Activated T-cell treated with anti-CD3 and anti-CD28 coated beads, Interleukin-2, amount 50 U/mL, for 24 hours (primary cell): ENCODE measurements around the gene SCYGR1.

ENCODE experiments used
- DNase-seq: peaks from one replicate; pipeline ENCODE4 v3.0.0-alpha.2; 2020
- H3K27ac Mint-ChIP-seq: 2 replicates; pipeline ENCODE4 v1.8.0; 2020; ENCODE audit warnings: mild to moderate bottlenecking, mixed read lengths
- H3K27me3 Mint-ChIP-seq: 2 replicates; pipeline ENCODE4 v1.8.0; 2020; ENCODE audit warnings: mixed read lengths
- H3K36me3 Mint-ChIP-seq: 2 replicates; pipeline ENCODE4 v1.8.0; 2020; ENCODE audit warnings: low read depth, mixed read lengths
- H3K4me1 Mint-ChIP-seq: 2 replicates; pipeline ENCODE4 v1.8.0; 2020; ENCODE audit warnings: low read depth, mixed read lengths
- H3K4me3 Mint-ChIP-seq: 2 replicates; pipeline ENCODE4 v1.8.0; 2020; ENCODE audit warnings: mild to moderate bottlenecking, moderate library complexity, mixed read lengths
- H3K9me3 Mint-ChIP-seq: 2 replicates; pipeline ENCODE4 v1.8.0; 2020; ENCODE audit warnings: mixed read lengths

Gene SCYGR1

GRCh38 chr2:227411320-227411989 lies 23.7 kb upstream of the SCYGR1 start:
- Mint-ChIP-seq H3K27me3 (no peaks in the 10 kb centered on the region), H3K4me3 (peak overlapping the region; percentile 35), H3K36me3 (no peaks in the 10 kb centered on the region), H3K9me3 (no peaks in the 10 kb centered on the region), H3K4me1 (peaks cover 68% of the 10 kb centered on the region), H3K27ac (peak overlapping the region; percentile 90)
- DNase-seq: peak; percentile 60

GRCh38 chr2:227410191-227410590 lies 22.4 kb upstream of the SCYGR1 start:
- Mint-ChIP-seq H3K4me1 (peaks cover 69% of the 10 kb centered on the region), H3K27ac (no peak overlapping the region), H3K36me3 (no peaks in the 10 kb centered on the region), H3K4me3 (no peak overlapping the region), H3K9me3 (no peaks in the 10 kb centered on the region), H3K27me3 (no peaks in the 10 kb centered on the region)
- DNase-seq: no peak

GRCh38 chr2:227407591-227408151 lies 19.9 kb upstream of the SCYGR1 start:
- Mint-ChIP-seq H3K4me3 (no peak overlapping the region), H3K4me1 (peaks cover 65% of the 10 kb centered on the region), H3K36me3 (no peaks in the 10 kb centered on the region), H3K27me3 (no peaks in the 10 kb centered on the region), H3K9me3 (no peaks in the 10 kb centered on the region), H3K27ac (no peak overlapping the region)
- DNase-seq: no peak

GRCh38 chr2:227406177-227407031 lies 18.7 kb upstream of the SCYGR1 start:
- Mint-ChIP-seq H3K9me3 (no peaks in the 10 kb centered on the region), H3K4me1 (peaks cover 56% of the 10 kb centered on the region), H3K27ac (no peak overlapping the region), H3K4me3 (no peak overlapping the region), H3K36me3 (no peaks in the 10 kb centered on the region), H3K27me3 (no peaks in the 10 kb centered on the region)
- no peak for DNase-seq

- DNase-seq: no peak
- H3K27ac Mint-ChIP-seq: no peak overlapping the region
- no peaks in the 10 kb centered on the region for H3K36me3 Mint-ChIP-seq
- H3K4me1 Mint-ChIP-seq: peaks cover 42% of the 10 kb centered on the region
- H3K4me3 Mint-ChIP-seq: no peak overlapping the region
- no peaks in the 10 kb centered on the region for H3K27me3 Mint-ChIP-seq
- H3K9me3 Mint-ChIP-seq: no peaks in the 10 kb centered on the region
Measured at GRCh38 chr2:227404585-227405271, 17.0 kb upstream of the SCYGR1 start.

DNA sequence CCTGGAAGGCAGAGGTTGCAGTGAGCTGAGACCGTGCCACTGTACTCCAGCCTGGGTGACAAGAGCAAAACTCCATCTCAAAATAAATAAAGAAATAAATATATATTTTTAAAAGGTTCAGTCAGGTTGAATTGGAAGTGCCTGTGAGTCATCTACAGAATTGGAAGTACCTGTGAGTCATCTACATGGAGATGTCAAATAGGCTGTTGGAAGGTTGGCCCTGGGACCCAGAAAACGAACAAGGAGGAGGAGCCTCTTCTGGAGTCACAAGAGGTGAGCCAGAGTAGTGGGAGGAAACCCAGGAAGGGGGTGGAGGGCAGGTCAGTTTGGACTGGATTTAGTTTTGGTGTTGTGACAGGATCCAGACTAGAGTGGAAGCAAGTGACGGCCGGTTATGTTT lies 15.2 kb upstream of the SCYGR1 start:
- Mint-ChIP-seq H3K9me3 (no peaks in the 10 kb centered on the region), H3K36me3 (no peaks in the 10 kb centered on the region), H3K27ac (no peak overlapping the region), H3K27me3 (no peaks in the 10 kb centered on the region), H3K4me3 (no peak overlapping the region), H3K4me1 (peaks cover 41% of the 10 kb centered on the region)
- DNase-seq: no peak

DNA sequence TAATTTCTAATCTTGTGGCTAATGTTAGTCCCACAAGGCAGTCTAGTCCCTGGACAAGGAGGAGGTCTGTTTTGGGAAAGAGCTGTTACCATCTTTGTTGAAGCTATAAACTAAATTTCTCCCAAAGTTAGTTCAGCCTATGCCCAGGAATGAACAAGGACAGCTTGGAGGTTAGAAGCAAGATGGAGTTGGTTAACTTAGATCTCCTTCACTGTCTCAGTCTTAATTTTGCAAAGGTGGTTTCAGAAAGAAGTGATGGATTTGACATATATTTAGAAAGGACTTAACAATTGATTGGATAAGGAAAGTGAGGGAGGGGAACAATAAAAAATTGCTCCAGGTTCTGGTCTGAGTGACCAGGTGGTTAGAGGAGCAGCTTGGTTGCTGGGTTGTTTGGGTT lies 14.6 kb upstream of the SCYGR1 start:
- Mint-ChIP-seq H3K9me3 (no peaks in the 10 kb centered on the region), H3K4me1 (peaks cover 43% of the 10 kb centered on the region), H3K36me3 (no peaks in the 10 kb centered on the region), H3K27me3 (no peaks in the 10 kb centered on the region), H3K27ac (no peak overlapping the region), H3K4me3 (no peak overlapping the region)
- DNase-seq: no peak

GRCh38 chr2:227401550-227401949 lies 13.8 kb upstream of the SCYGR1 start:
- Mint-ChIP-seq H3K9me3 (no peaks in the 10 kb centered on the region), H3K4me3 (no peak overlapping the region), H3K27me3 (no peaks in the 10 kb centered on the region), H3K4me1 (peaks cover 38% of the 10 kb centered on the region), H3K36me3 (no peaks in the 10 kb centered on the region), H3K27ac (no peak overlapping the region)
- DNase-seq: no peak

DNA sequence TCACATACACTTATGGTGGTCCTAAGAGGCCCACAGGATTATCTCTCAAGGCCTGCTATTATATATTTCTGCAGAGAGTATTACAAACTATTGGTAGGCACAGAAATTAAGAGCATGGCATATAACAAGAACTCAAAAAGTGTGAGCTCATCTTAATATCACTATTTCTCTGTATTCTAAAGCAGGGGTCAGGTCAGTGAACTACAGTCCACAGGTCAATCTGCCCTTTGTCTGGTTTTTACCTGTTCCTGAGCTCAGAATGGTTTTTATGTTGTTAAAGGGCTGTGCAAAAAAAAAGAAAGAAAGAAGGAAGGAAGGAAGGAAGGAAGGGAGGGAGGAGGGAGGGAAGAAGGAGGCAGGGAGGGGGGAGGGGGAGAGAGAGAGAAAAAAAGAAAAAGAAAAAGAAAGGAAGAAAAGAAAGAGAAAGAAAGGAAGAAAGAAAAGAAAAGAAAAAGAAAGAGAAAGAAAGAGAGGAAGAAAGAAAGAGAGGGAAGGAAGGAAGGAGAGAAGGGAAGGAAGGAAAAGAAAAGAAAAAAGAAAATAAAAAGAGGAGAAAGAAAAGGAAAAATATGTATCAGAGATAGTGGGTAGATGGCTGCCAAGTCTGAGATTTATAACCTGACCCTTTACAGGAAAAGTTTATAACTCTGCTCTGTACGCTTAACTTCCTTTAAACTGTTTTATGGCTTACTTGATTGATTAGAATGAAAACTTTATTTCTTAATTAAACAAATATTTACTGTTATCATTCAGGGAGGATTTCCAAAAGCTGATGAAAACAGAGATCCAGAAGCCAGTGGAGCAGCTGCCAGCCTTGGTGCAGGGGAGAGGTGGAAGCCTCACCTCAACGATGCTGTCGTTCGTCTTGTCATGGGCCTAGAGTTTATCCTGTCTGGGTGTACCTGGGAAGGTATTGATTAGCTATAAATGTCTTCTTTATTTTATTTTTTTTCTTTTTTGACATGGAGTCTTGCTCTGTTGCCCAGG lies 11.2 kb upstream of the SCYGR1 start:
- no peaks in the 10 kb centered on the region for H3K27me3 Mint-ChIP-seq
- no peak for DNase-seq
- H3K27ac Mint-ChIP-seq: no peak overlapping the region
- H3K9me3 Mint-ChIP-seq: no peaks in the 10 kb centered on the region
- no peaks in the 10 kb centered on the region for H3K36me3 Mint-ChIP-seq
- peaks cover 20% of the 10 kb centered on the region for H3K4me1 Mint-ChIP-seq
- H3K4me3 Mint-ChIP-seq: no peak overlapping the region

DNA sequence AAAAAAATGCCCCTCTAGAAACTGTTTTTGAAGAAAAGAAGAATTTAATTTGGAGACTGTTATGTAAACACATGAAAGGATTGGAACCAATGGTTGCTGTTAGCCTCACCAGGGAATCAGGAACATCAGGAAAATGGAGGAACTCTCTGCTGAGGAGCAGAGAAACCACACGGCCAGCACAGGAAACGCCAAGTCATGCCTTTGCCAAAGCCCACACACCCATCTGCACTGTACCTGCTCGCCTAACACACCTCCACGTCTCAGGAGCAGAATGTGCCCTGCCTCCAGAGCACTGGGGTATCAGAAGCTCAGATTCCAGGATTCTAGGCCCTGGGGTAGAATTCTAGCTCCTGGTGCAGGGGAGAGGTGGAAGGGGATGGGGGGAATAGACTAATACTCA lies 9.8 kb upstream of the SCYGR1 start:
- Mint-ChIP-seq H3K27ac (peak overlapping the region; percentile 35), H3K36me3 (no peaks in the 10 kb centered on the region), H3K9me3 (no peaks in the 10 kb centered on the region), H3K27me3 (no peaks in the 10 kb centered on the region), H3K4me1 (peaks cover 13% of the 10 kb centered on the region), H3K4me3 (no peak overlapping the region)
- no peak for DNase-seq

GRCh38 chr2:227395556-227395955 lies 7.8 kb upstream of the SCYGR1 start:
- Mint-ChIP-seq H3K27me3 (no peaks in the 10 kb centered on the region), H3K9me3 (no peaks in the 10 kb centered on the region), H3K4me3 (no peak overlapping the region), H3K36me3 (no peaks in the 10 kb centered on the region), H3K27ac (no peak overlapping the region), H3K4me1 (peaks cover 10% of the 10 kb centered on the region)
- DNase-seq: no peak

DNA sequence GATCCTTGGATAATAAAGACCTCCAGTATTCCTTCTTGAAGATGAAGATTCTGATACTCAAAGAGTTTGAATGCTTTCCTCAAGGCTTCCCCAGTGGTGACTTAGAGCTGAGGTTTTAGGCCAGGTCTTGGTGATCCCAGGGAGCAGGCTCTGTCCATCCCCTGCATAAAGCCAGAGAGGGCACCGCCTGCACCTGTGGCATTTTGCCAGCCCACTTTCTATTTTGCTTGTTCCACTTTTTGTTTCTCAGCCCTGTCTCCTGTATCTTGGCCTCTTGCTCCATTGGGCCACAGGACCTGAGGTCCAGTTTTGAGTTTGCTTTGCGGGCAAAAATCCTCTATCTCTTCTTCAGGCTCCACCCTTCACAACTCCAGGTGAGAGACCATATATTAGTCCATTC lies 6.7 kb upstream of the SCYGR1 start:
- Mint-ChIP-seq H3K4me1 (peaks cover 10% of the 10 kb centered on the region), H3K27ac (no peak overlapping the region), H3K9me3 (no peaks in the 10 kb centered on the region), H3K36me3 (no peaks in the 10 kb centered on the region), H3K4me3 (no peak overlapping the region), H3K27me3 (no peaks in the 10 kb centered on the region)
- no peak for DNase-seq

- Mint-ChIP-seq H3K4me3 (no peak overlapping the region), H3K27ac (no peak overlapping the region), H3K27me3 (no peaks in the 10 kb centered on the region), H3K9me3 (no peaks in the 10 kb centered on the region), H3K36me3 (no peaks in the 10 kb centered on the region), H3K4me1 (peaks cover 8% of the 10 kb centered on the region)
- DNase-seq: no peak
Measured at GRCh38 chr2:227390468-227391256, 2.9 kb upstream of the SCYGR1 start.
